Naive thymus-derived CD4-positive, alpha-beta T cell (primary cell): ENCODE results near the gene P2RY6. TPM values are rescaled to one million over a fixed set of nuclear protein-coding genes. Genes with fewer than 3 reads are reported as not detected.
A peak's percentile ranks its signal among the peaks of the same experiment; 100 is the strongest.

Experiments
- ATAC-seq: fragments of 150-1000 bp; cut with Tn5 transposase; 2 replicates; pipeline ENCODE4 v1.10.0; 2021; ENCODE audit warnings: mild to moderate bottlenecking, moderate library complexity
- CTCF ChIA-PET: fragments of 350-600 bp; sonication (Branson Sonifier 250); formaldehyde crosslinking; loops from one replicate; lab custom pipeline; 2021; ENCODE audit warnings: antibody characterized with exemption; lab: Charles Lee
- POLR2A ChIA-PET: fragments of 350-600 bp; sonication (Branson Sonifier 250); formaldehyde crosslinking; loops from one replicate; lab custom pipeline; 2021; ENCODE audit warnings: antibody characterized with exemption, inconsistent platforms; lab: Charles Lee
- DNase-seq, 9 donors: peaks; one replicate each; pipeline versions ENCODE4 v3.0.0 to v3.0.0-alpha.2; 2020 to 2022; ENCODE audit warnings: mixed read lengths in 1 of 9
- H3K27ac ChIP-seq: one replicate; pipeline ENCODE4 v1.7.0; 2013; ENCODE audit warnings: mild to moderate bottlenecking, low read depth, low read length, moderate library complexity
- H3K27me3 ChIP-seq, 2 donors: one replicate each; pipeline ENCODE4 v1.7.0; 2013; ENCODE audit warnings: low read length in 2 of 2, mild to moderate bottlenecking in 2 of 2, moderate library complexity in 2 of 2; ENCODE audit not compliant: control insufficient read depth in 2 of 2, insufficient read depth in 2 of 2
- H3K36me3 ChIP-seq, 3 experiments: 1 replicate in 2 of 3; 2 replicates in 1 of 3; pipeline ENCODE4 v1.7.0; 2013; ENCODE audit warnings: low read length in 3 of 3, mild to moderate bottlenecking in 3 of 3, moderate library complexity in 1 of 3; ENCODE audit not compliant: insufficient read depth in 3 of 3, control insufficient read depth in 2 of 3
- H3K4me1 ChIP-seq, 2 donors: one replicate each; pipeline ENCODE4 v1.7.0; 2013; ENCODE audit warnings: low read length in 2 of 2, mild to moderate bottlenecking in 2 of 2, moderate library complexity in 1 of 2; ENCODE audit not compliant: control insufficient read depth in 2 of 2, insufficient read depth in 2 of 2
- H3K4me3 ChIP-seq: 2 replicates; pipeline ENCODE4 v1.7.0; 2013; ENCODE audit warnings: mild to moderate bottlenecking, low read length
- H3K9me3 ChIP-seq, 3 experiments: 1 replicate in 2 of 3; 2 replicates in 1 of 3; pipeline ENCODE4 v1.7.0; 2013; ENCODE audit warnings: low read length in 3 of 3; ENCODE audit not compliant: control insufficient read depth in 2 of 3
- H3K27ac Mint-ChIP-seq, 9 donors: one replicate each; pipeline ENCODE4 v1.8.0; 2020 to 2022; ENCODE audit warnings: mixed read lengths in 9 of 9, mild to moderate bottlenecking in 8 of 9, moderate library complexity in 5 of 9, inconsistent platforms in 2 of 9
- H3K27me3 Mint-ChIP-seq, 5 donors: one replicate each; pipeline ENCODE4 v1.8.0; 2021 to 2022; ENCODE audit warnings: mixed read lengths in 5 of 5, mild to moderate bottlenecking in 1 of 5
- H3K36me3 Mint-ChIP-seq, 5 donors: one replicate each; pipeline ENCODE4 v1.8.0; 2020 to 2022; ENCODE audit warnings: mixed read lengths in 5 of 5, mild to moderate bottlenecking in 3 of 5, inconsistent platforms in 1 of 5
- H3K4me1 Mint-ChIP-seq, 7 donors: one replicate each; pipeline ENCODE4 v1.8.0; 2020 to 2022; ENCODE audit warnings: mixed read lengths in 7 of 7, mild to moderate bottlenecking in 3 of 7, inconsistent platforms in 1 of 7
- H3K4me3 Mint-ChIP-seq, 10 donors: one replicate each; pipeline ENCODE4 v1.8.0; 2020 to 2022; ENCODE audit warnings: mild to moderate bottlenecking in 10 of 10, mixed read lengths in 10 of 10, moderate library complexity in 6 of 10, inconsistent platforms in 2 of 10
- H3K9me3 Mint-ChIP-seq, 11 donors: one replicate each; pipeline ENCODE4 v1.8.0; 2020 to 2022; ENCODE audit warnings: mixed read lengths in 11 of 11, mild to moderate bottlenecking in 4 of 11, inconsistent platforms in 1 of 11, moderate library complexity in 1 of 11
- intact Hi-C, 2 donors: fragments of 100-400 bp; cut with micrococcal nuclease; formaldehyde crosslinking; loops; one replicate each; pipeline ENCODE4 v1.15.1; 2023
- polyA plus RNA-seq, 2 donors: library from polyadenylated mRNA; unstranded; fragments of 300-500 nt; fragmentation: Illumina TruSeq; gene quantifications; one replicate each; pipeline ENCODE4 v1.2.3, GENCODE V29; 2021
- total RNA-seq, 6 experiments: library from RNA in 5 of 6; stranded (reverse) in 5 of 6; gene quantifications; 1 replicate in 5 of 6; 2 replicates in 1 of 6; pipeline ENCODE4 v1.2.3 and lab custom pipeline; 2021 to 2026

P2RY6 gene
- total and polyA plus RNA-seq, 7 experiments from 2014 or later = 0.34 to 1.8 (median 0.92) TPM; not detected in 4

DNA sequence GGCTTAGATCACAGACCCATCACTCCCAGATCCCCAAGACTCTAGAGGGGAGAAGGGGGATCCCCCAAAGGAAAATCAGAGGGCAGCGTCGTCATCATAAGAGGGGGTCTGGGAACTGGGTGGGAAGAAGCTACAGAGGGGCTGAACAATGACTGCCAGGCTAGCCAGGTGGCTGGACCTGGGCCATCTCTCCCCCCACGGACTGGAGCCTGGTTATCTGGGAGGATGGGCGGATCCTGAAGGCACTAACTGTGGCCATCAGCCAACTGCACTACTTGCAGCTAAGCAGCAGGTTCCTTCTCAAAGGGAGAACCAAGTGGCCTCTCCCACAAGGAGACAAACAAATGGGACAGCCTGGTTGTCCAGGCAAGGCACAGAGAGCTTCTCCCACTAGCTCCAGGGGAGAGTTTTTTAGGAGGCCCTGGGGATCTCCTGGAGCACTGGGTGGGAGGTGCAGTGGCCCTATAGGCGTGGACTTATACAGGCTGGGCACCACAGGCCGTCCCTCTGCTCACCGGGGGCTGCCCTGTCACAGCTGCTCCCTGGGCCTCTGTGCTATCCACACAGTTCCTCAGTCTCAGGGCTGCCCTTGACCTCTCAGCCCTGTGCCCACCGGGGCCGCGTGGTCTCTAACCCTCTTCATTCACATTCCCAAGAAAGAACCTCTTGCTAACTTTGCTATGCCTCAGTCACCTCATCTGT lies 15.4 kb downstream of the P2RY6 start:
- CTCF ChIA-PET = no interaction called here
- intact Hi-C loops = no loop called here
- DNase-seq = no peak

GRCh38 chr11:73288192-73288872 lies 16.2 kb downstream of the P2RY6 start:
- no peaks in the 10 kb centered on the region for H3K27me3 ChIP-seq
- peak overlapping the region in 1 of 10 donors; percentile 33 for H3K4me3 Mint-ChIP-seq
- DNase-seq (no peak), ATAC-seq (no peak)
- ChIA-PET POLR2A (no interaction called here), CTCF (interaction anchor here (1.0 kb wide), 1 partner anchor 47 kb away, joined by 5 read pairs; no protein-coding TSS in a partner anchor)
- no peaks in the 10 kb centered on the region for H3K36me3 Mint-ChIP-seq
- H3K27ac Mint-ChIP-seq = peak overlapping the region in 2 of 9 donors; percentile 59 to 76
- H3K4me1 Mint-ChIP-seq = peaks cover 0 to 26% (median 9%) of the 10 kb centered on the region in 7 donors
- no peaks in the 10 kb centered on the region for H3K36me3 ChIP-seq
- H3K27ac ChIP-seq = no peak overlapping the region
- H3K9me3 Mint-ChIP-seq = peaks cover 0 to 2% (median 0%) of the 10 kb centered on the region in 11 donors
- no peaks in the 10 kb centered on the region for H3K9me3 ChIP-seq
- peaks cover 0 to 9% (median 4%) of the 10 kb centered on the region in 5 donors for H3K27me3 Mint-ChIP-seq
- H3K4me3 ChIP-seq = no peak overlapping the region
- intact Hi-C loops = no loop called here
- peaks cover 0 to 4% of the 10 kb centered on the region in 2 donors for H3K4me1 ChIP-seq

More for the DNA sequence above, 15.4 kb downstream of the P2RY6 start:
- Histone ChIP-seq H3K4me1 (peaks cover 0 to 4% of the 10 kb centered on the region in 2 donors), H3K27me3 (no peaks in the 10 kb centered on the region), H3K4me3 (no peak overlapping the region), H3K27ac (no peak overlapping the region), H3K9me3 (no peaks in the 10 kb centered on the region), H3K36me3 (no peaks in the 10 kb centered on the region)
- Mint-ChIP-seq H3K4me3 (no peak overlapping the region), H3K36me3 (no peaks in the 10 kb centered on the region), H3K9me3 (peaks cover 0 to 2% (median 0%) of the 10 kb centered on the region in 11 donors), H3K4me1 (peaks cover 0 to 26% (median 9%) of the 10 kb centered on the region in 7 donors), H3K27ac (peak overlapping the region in 2 of 9 donors; percentile 23 to 43), H3K27me3 (peaks cover 0 to 5% (median 4%) of the 10 kb centered on the region in 5 donors)
- no peak for ATAC-seq
- POLR2A ChIA-PET = no interaction called here

DNA sequence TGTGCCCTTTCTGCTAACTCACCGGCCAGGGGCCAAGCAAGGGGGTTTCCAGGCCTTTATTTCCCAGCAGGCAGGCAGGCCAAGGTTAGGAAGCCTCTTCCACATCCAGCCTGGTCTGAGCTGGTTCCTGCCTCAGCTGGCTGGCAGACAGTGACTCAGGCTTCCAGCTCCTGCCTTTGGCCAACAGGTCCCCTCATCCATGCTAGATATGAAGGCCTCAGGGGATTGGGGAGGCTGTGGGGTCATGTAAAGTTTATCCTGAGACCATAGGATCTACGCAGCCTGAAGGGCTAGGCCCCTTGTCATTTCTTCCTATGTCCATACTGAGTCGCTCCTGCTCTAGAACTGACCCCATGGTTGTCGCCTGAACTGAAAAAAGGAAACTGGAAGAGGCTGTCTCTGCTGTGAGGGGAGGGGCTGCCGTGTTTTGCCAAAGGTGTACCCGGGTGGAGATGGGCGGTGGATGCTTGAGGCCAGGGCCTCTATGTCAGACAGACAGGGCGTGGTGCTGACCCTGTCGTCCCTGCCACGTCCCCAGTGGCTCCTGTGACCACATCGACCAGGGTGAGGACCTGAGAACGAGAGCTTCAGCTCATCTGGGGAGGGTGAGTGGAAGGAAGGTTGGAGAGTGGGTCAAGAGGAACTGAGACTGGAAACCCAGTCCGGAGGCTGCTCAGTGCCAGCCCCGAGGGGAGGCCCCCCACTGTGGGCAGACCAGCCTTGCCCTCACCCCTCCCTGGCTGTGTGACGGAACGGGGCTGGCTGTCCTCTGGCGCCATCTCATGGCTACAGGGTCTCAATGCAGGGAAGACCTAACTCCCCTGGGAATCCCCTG lies 17.0 kb downstream of the P2RY6 start:
- peaks cover 0 to 2% (median 0%) of the 10 kb centered on the region in 11 donors for H3K9me3 Mint-ChIP-seq
- DNase-seq (peak in 8 of 9 donors; percentile 20 to 60 (median 36)), ATAC-seq (peak; percentile 88)
- ChIA-PET CTCF (interaction anchor here (0.6 to 1.0 kb wide), 3 partner anchors 9 to 334 kb away, joined by 3 to 5 read pairs (median 3); no protein-coding TSS in a partner anchor), POLR2A (no interaction called here)
- Histone ChIP-seq H3K4me3 (no peak overlapping the region), H3K9me3 (no peaks in the 10 kb centered on the region), H3K27me3 (no peaks in the 10 kb centered on the region), H3K4me1 (peaks cover 0 to 4% of the 10 kb centered on the region in 2 donors), H3K36me3 (no peaks in the 10 kb centered on the region), H3K27ac (no peak overlapping the region)
- H3K27me3 Mint-ChIP-seq = peaks cover 0 to 9% (median 4%) of the 10 kb centered on the region in 5 donors
- peak overlapping the region in 5 of 10 donors; percentile 14 to 64 (median 22) for H3K4me3 Mint-ChIP-seq
- H3K36me3 Mint-ChIP-seq = no peaks in the 10 kb centered on the region
- intact Hi-C loops = loop anchor here in 1 of 2 donors (1.0 kb wide), 1 partner anchor 104 kb away; no protein-coding TSS in a partner anchor
- peaks cover 0 to 26% (median 9%) of the 10 kb centered on the region in 7 donors for H3K4me1 Mint-ChIP-seq
- peak overlapping the region in 1 of 9 donors; percentile 46 for H3K27ac Mint-ChIP-seq

GRCh38 chr11:73290536-73290935 lies 18.4 kb downstream of the P2RY6 start:
- Histone ChIP-seq H3K36me3 (no peaks in the 10 kb centered on the region), H3K4me1 (peaks cover 0 to 4% of the 10 kb centered on the region in 2 donors), H3K9me3 (no peaks in the 10 kb centered on the region), H3K4me3 (no peak overlapping the region), H3K27ac (no peak overlapping the region), H3K27me3 (no peaks in the 10 kb centered on the region)
- peaks cover 0 to 9% (median 4%) of the 10 kb centered on the region in 5 donors for H3K27me3 Mint-ChIP-seq
- CTCF ChIA-PET = interaction anchor here (0.6 kb wide), 1 partner anchor 30 kb away, joined by 3 read pairs; no protein-coding TSS in a partner anchor
- POLR2A ChIA-PET = no interaction called here
- peaks cover 0 to 2% (median 0%) of the 10 kb centered on the region in 11 donors for H3K9me3 Mint-ChIP-seq
- no peaks in the 10 kb centered on the region for H3K36me3 Mint-ChIP-seq
- DNase-seq (no peak), ATAC-seq (no peak)
- H3K27ac Mint-ChIP-seq = no peak overlapping the region
- peaks cover 0 to 27% (median 9%) of the 10 kb centered on the region in 7 donors for H3K4me1 Mint-ChIP-seq
- intact Hi-C loops = no loop called here
- H3K4me3 Mint-ChIP-seq = no peak overlapping the region

DNA sequence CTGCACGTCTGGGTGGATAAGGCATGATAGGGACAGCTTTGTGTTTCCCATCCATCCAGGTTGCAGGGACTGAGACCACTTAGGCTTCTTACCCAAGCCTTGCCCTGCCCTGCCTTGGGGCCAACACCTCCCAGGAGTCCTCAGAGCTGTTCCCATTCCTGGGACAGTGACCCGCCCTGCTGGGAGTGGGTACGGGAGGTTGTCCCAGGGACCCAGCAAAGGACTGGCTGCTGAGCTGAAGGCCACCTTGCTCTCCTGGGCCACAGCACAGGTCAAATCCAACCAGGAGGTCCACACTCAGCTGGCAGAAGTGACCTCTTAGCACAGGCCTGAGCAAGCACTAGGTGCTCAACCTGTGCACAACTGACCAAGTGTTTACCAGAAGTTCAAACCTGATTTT lies 19.1 kb downstream of the P2RY6 start:
- Mint-ChIP-seq H3K4me1 (peaks cover 0 to 27% (median 9%) of the 10 kb centered on the region in 7 donors), H3K9me3 (peaks cover 0 to 2% (median 0%) of the 10 kb centered on the region in 11 donors)

More for the DNA sequence above, 19.1 kb downstream of the P2RY6 start:
- H3K9me3 ChIP-seq = no peaks in the 10 kb centered on the region
- no peaks in the 10 kb centered on the region for H3K36me3 ChIP-seq
- no peak overlapping the region for H3K27ac ChIP-seq
- Mint-ChIP-seq H3K27ac (no peak overlapping the region), H3K36me3 (no peaks in the 10 kb centered on the region), H3K27me3 (peaks cover 0 to 6% (median 4%) of the 10 kb centered on the region in 5 donors), H3K4me3 (no peak overlapping the region)
- CTCF ChIA-PET = no interaction called here
- no peak overlapping the region for H3K4me3 ChIP-seq
- H3K4me1 ChIP-seq = peaks cover 0 to 4% of the 10 kb centered on the region in 2 donors
- DNase-seq = no peak
- no peak for ATAC-seq
- intact Hi-C loops = no loop called here
- H3K27me3 ChIP-seq = no peaks in the 10 kb centered on the region
- POLR2A ChIA-PET = interaction anchor here (0.6 kb wide), 1 partner anchor 605 kb away, joined by 3 read pairs; no protein-coding TSS in a partner anchor
